Brain microvascular endothelial cell (primary cell): ENCODE measurements around the gene CDS2.

Experiments
- DNase-seq: peaks from one replicate; pipeline ENCODE4 v3.0.0-alpha.2; 2020
- H3K27ac ChIP-seq: fragments of 250-450 bp; sonication (Bioruptor Pico); 2 replicates; pipeline ENCODE4 v1.5.1; 2020; ENCODE audit warnings: mild to moderate bottlenecking, moderate library complexity
- H3K27me3 ChIP-seq: fragments of 250-450 bp; sonication (Bioruptor Pico); replicated peaks from 2 replicates; pipeline ENCODE4 v1.5.1; 2020; ENCODE audit warnings: mild to moderate bottlenecking
- H3K36me3 ChIP-seq: fragments of 250-450 bp; sonication (Bioruptor Pico); replicated peaks from 2 replicates; pipeline ENCODE4 v1.5.1; 2020; ENCODE audit warnings: mild to moderate bottlenecking
- H3K4me3 ChIP-seq: 2 replicates; pipeline ENCODE4 v1.5.1; 2011; ENCODE audit warnings: low read depth, mild to moderate bottlenecking, control low read depth, low read length, moderate library complexity
- CTCF ChIP-seq: IDR thresholded peaks from 2 replicates; pipeline ENCODE4 v1.5.1; 2011; ENCODE audit warnings: low read depth, mild to moderate bottlenecking, moderate library complexity, low read length, control low read depth, inconsistent platforms; ENCODE audit errors: missing control alignments
- in situ Hi-C: cut with HindIII; loops from 2 replicates; pipeline ENCODE4 v1.10.0; 2017; ENCODE audit warnings: low sequenced_read_pairs, low pct_ligation_motif_present

The CDS2 gene

GRCh38 chr20:5145365-5146098 is 18.7 kb downstream of the CDS2 start:
- H3K27ac ChIP-seq = no peak overlapping the region
- no peaks in the 10 kb centered on the region for H3K27me3 ChIP-seq
- no peak for DNase-seq
- no peaks in the 10 kb centered on the region for H3K36me3 ChIP-seq
- TF ChIP-seq CTCF = no peak
- in situ Hi-C loops = no loop called here
- H3K4me3 ChIP-seq = no peak overlapping the region

GRCh38 chr20:5146099-5146668 is 19.4 kb downstream of the CDS2 start:
- TF ChIP-seq CTCF = no peak
- Histone ChIP-seq H3K27me3 (no peaks in the 10 kb centered on the region), H3K4me3 (no peak overlapping the region), H3K27ac (no peak overlapping the region), H3K36me3 (no peaks in the 10 kb centered on the region)
- DNase-seq = no peak
- in situ Hi-C loops = no loop called here

GRCh38 chr20:5146871-5147592 is 20.2 kb downstream of the CDS2 start:
- Histone ChIP-seq H3K4me3 (no peak overlapping the region), H3K27ac (no peak overlapping the region), H3K27me3 (no peaks in the 10 kb centered on the region), H3K36me3 (no peaks in the 10 kb centered on the region)
- no peak for TF ChIP-seq CTCF
- no peak for DNase-seq
- in situ Hi-C loops = no loop called here

GRCh38 chr20:5148581-5148980 is 21.8 kb downstream of the CDS2 start:
- in situ Hi-C loops = no loop called here
- Histone ChIP-seq H3K4me3 (no peak overlapping the region), H3K27me3 (no peaks in the 10 kb centered on the region), H3K27ac (no peak overlapping the region), H3K36me3 (no peaks in the 10 kb centered on the region)
- DNase-seq = no peak
- no peak for TF ChIP-seq CTCF

GRCh38 chr20:5149892-5150225 is 23.1 kb downstream of the CDS2 start:
- H3K36me3 ChIP-seq = no peaks in the 10 kb centered on the region
- H3K27me3 ChIP-seq = no peaks in the 10 kb centered on the region
- in situ Hi-C loops = no loop called here
- no peak for TF ChIP-seq CTCF
- H3K27ac ChIP-seq = no peak overlapping the region
- DNase-seq = no peak
- no peak overlapping the region for H3K4me3 ChIP-seq
